ENCODE data around the gene RAB38. TPM values are rescaled to one million over a fixed set of nuclear protein-coding genes. Genes with fewer than 3 reads are reported as not detected.

The RAB38 gene
- polyA plus RNA-seq, 3 donors from 2014 or later, result 7.0 to 11.8 (median 11.5) TPM

DNA sequence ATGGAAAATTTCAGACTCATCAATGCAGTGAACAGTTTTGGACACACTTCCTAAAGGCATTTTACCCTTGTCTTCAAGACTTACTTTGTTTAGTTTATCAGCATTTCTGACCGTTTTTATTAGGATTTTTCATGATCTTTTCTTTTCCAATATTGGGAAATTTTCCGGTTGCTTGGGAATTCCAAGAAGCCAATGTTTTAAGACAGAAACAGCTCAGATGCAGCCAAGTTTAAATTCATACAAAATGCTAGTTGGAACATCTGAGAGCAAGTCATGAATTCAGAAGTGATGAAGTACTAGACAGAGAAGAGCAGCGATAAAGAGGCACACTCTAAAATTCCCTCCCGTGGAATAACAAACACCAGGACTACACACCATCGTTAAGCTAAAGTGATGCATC lies 68.6 kb downstream of the RAB38 start:
- Mint-ChIP-seq H3K4me1 (no peaks in the 10 kb centered on the region), H3K4me3 (no peak overlapping the region), H3K9me3 (peaks cover 0 to 7% (median 1%) of the 10 kb centered on the region in 6 donors), H3K36me3 (peaks cover 8 to 34% (median 25%) of the 10 kb centered on the region in 3 donors), H3K27me3 (ENCODE audit: low read depth in 3 of 3) (peaks cover 1 to 7% (median 3%) of the 10 kb centered on the region in 3 donors), H3K27ac (no peak overlapping the region)
- no peak for DNase-seq

DNA sequence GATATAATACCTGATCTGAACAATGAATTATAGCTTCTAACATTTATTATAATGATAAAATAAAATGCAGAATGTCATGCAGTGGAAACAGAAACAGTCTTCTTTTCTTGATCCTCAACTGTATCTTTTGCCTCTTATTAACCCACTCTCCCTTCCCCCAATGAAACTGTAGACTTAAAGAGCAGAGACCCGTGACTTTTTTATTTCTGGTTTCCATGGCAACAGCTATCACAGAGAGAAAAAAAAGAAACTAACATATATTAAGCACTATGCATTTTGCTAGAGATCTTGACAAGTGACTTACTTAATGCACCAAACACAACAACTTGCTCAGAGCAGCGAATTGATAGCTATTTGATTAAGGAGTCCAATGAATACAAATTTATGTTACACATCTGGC lies 69.3 kb downstream of the RAB38 start:
- no peak overlapping the region for H3K4me3 Mint-ChIP-seq
- peak overlapping the region in 1 of 6 donors; percentile 59 for H3K27ac Mint-ChIP-seq
- H3K36me3 Mint-ChIP-seq, result peaks cover 5 to 30% (median 21%) of the 10 kb centered on the region in 3 donors
- H3K4me1 Mint-ChIP-seq, result no peaks in the 10 kb centered on the region
- peaks cover 1 to 7% (median 3%) of the 10 kb centered on the region in 3 donors for H3K27me3 Mint-ChIP-seq (ENCODE audit: low read depth in 3 of 3)
- no peak for DNase-seq
- H3K9me3 Mint-ChIP-seq, result peaks cover 0 to 7% (median 1%) of the 10 kb centered on the region in 6 donors

DNA sequence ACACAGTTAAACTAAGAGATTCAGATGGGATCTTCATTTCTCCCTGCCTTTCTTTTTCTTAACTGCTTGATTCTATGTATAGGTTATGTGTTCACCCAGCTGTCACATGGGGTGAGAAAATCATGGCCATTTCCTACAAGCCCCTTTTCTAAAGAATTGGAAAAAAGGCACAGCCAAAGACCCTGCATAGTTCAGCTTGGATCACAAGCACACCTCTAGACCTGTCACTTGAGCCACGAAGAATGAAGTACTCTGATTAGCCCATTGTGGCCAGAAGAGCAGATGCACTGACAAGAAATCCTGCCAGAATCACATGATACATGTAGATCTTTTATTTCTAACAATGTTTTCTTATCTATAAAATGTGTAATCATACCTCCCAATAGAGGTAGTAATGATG lies 69.7 kb downstream of the RAB38 start:
- no peak for DNase-seq
- Mint-ChIP-seq H3K27me3 (ENCODE audit: low read depth in 3 of 3) (peaks cover 1 to 7% (median 3%) of the 10 kb centered on the region in 3 donors), H3K27ac (no peak overlapping the region), H3K4me3 (no peak overlapping the region), H3K9me3 (peaks cover 0 to 7% (median 1%) of the 10 kb centered on the region in 6 donors), H3K4me1 (no peaks in the 10 kb centered on the region), H3K36me3 (peaks cover 4 to 27% (median 20%) of the 10 kb centered on the region in 3 donors)

- H3K9me3 Mint-ChIP-seq, result peaks cover 0 to 7% (median 1%) of the 10 kb centered on the region in 6 donors
- H3K27me3 Mint-ChIP-seq (ENCODE audit: low read depth in 3 of 3), result peaks cover 1 to 7% (median 3%) of the 10 kb centered on the region in 3 donors
- H3K4me1 Mint-ChIP-seq, result no peaks in the 10 kb centered on the region
- no peak overlapping the region for H3K27ac Mint-ChIP-seq
- DNase-seq, result no peak
- H3K36me3 Mint-ChIP-seq, result peaks cover 4 to 19% (median 14%) of the 10 kb centered on the region in 3 donors
- H3K4me3 Mint-ChIP-seq, result no peak overlapping the region
Observed at GRCh38 chr11:88104408-88104807, 70.8 kb downstream of the RAB38 start.

GRCh38 chr11:88103337-88104206 lies 71.7 kb downstream of the RAB38 start:
- Mint-ChIP-seq H3K9me3 (peaks cover 0 to 7% (median 1%) of the 10 kb centered on the region in 6 donors), H3K27me3 (ENCODE audit: low read depth in 3 of 3) (peaks cover 1 to 7% (median 3%) of the 10 kb centered on the region in 3 donors), H3K27ac (no peak overlapping the region), H3K4me1 (no peaks in the 10 kb centered on the region), H3K4me3 (no peak overlapping the region), H3K36me3 (peaks cover 0 to 12% (median 6%) of the 10 kb centered on the region in 3 donors)
- DNase-seq, result peak; percentile 19 to 39 (median 32)

GRCh38 chr11:88102598-88102934 lies 72.7 kb downstream of the RAB38 start:
- H3K36me3 Mint-ChIP-seq, result peaks cover 0 to 2% (median 0%) of the 10 kb centered on the region in 3 donors
- peaks cover 1 to 4% (median 3%) of the 10 kb centered on the region in 3 donors for H3K27me3 Mint-ChIP-seq (ENCODE audit: low read depth in 3 of 3)
- no peak for DNase-seq
- H3K4me1 Mint-ChIP-seq, result no peaks in the 10 kb centered on the region
- peaks cover 0 to 2% (median 0%) of the 10 kb centered on the region in 6 donors for H3K9me3 Mint-ChIP-seq
- H3K27ac Mint-ChIP-seq, result no peak overlapping the region
- no peak overlapping the region for H3K4me3 Mint-ChIP-seq

- no peak overlapping the region for H3K27ac Mint-ChIP-seq
- H3K27me3 Mint-ChIP-seq (ENCODE audit: low read depth in 3 of 3), result peaks cover 1 to 4% (median 3%) of the 10 kb centered on the region in 3 donors
- no peak for DNase-seq
- no peaks in the 10 kb centered on the region for H3K9me3 Mint-ChIP-seq
- H3K36me3 Mint-ChIP-seq, result no peaks in the 10 kb centered on the region
- H3K4me1 Mint-ChIP-seq, result no peaks in the 10 kb centered on the region
- no peak overlapping the region for H3K4me3 Mint-ChIP-seq
Observed at GRCh38 chr11:88101881-88102597, 73.2 kb downstream of the RAB38 start.

GRCh38 chr11:88100151-88100550 lies 75.1 kb downstream of the RAB38 start:
- Mint-ChIP-seq H3K36me3 (no peaks in the 10 kb centered on the region), H3K4me1 (no peaks in the 10 kb centered on the region), H3K27me3 (ENCODE audit: low read depth in 3 of 3) (peaks cover 0 to 4% (median 1%) of the 10 kb centered on the region in 3 donors), H3K27ac (no peak overlapping the region), H3K9me3 (no peaks in the 10 kb centered on the region), H3K4me3 (no peak overlapping the region)
- no peak for DNase-seq

DNA sequence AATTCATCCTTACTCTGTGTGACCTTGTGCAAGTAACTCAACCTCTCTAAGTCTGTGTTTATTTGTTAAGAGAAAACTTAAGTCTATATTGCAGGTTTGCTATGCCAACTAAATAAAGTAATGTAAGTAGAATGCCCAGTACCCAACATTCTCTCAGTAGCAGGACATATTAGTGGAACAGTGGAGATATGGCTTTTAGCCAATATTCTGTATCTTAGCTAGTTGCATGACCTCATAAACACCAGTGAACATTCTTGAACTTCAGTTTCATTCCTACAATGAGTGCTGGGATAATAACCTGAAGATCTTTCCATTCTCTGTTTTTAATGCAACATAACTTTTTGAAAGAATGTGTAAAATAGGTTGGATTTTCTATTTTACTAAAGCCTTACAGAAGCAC lies 77.0 kb downstream of the RAB38 start:
- H3K27ac Mint-ChIP-seq, result no peak overlapping the region
- H3K36me3 Mint-ChIP-seq, result no peaks in the 10 kb centered on the region
- H3K4me3 Mint-ChIP-seq, result no peak overlapping the region
- no peaks in the 10 kb centered on the region for H3K4me1 Mint-ChIP-seq
- no peak for DNase-seq
- H3K9me3 Mint-ChIP-seq, result no peaks in the 10 kb centered on the region
- H3K27me3 Mint-ChIP-seq (ENCODE audit: low read depth in 3 of 3), result peaks cover 0 to 4% (median under 1%) of the 10 kb centered on the region in 3 donors

GRCh38 chr11:88089134-88089533 lies 86.1 kb downstream of the RAB38 start:
- H3K27me3 Mint-ChIP-seq (ENCODE audit: low read depth in 3 of 3), result peaks cover under 1 to 3% (median 2%) of the 10 kb centered on the region in 3 donors
- H3K36me3 Mint-ChIP-seq, result no peaks in the 10 kb centered on the region
- no peak overlapping the region for H3K27ac Mint-ChIP-seq
- no peak for DNase-seq
- no peak overlapping the region for H3K4me3 Mint-ChIP-seq
- H3K4me1 Mint-ChIP-seq, result no peaks in the 10 kb centered on the region
- H3K9me3 Mint-ChIP-seq, result no peaks in the 10 kb centered on the region

GRCh38 chr11:88087337-88087736 lies 87.9 kb downstream of the RAB38 start:
- Mint-ChIP-seq H3K27ac (no peak overlapping the region), H3K4me1 (no peaks in the 10 kb centered on the region), H3K9me3 (no peaks in the 10 kb centered on the region), H3K36me3 (no peaks in the 10 kb centered on the region), H3K4me3 (no peak overlapping the region), H3K27me3 (ENCODE audit: low read depth in 3 of 3) (peaks cover 2 to 3% (median 3%) of the 10 kb centered on the region in 3 donors)
- DNase-seq, result no peak

DNA sequence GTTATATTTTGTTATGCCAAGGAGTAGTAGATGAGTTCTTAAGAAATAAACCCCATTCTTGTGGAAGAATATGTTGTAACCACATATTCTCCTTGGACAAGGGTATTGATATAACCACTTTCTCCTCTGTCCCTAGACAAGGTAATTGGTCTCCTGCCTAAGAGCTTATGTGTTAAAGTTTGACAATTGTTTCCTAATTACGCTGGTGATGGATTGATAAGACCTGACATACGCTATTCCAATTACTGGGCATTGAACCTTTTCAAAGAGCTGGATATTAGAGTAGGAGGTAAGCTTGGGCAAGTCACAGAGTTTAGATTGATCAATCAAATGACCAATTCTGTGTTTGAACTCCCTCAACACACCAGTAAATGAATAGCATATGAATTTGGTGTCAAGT lies 88.9 kb downstream of the RAB38 start:
- H3K4me3 Mint-ChIP-seq, result no peak overlapping the region
- H3K27me3 Mint-ChIP-seq (ENCODE audit: low read depth in 3 of 3), result peaks cover 0 to 3% (median 2%) of the 10 kb centered on the region in 3 donors
- H3K4me1 Mint-ChIP-seq, result no peaks in the 10 kb centered on the region
- H3K36me3 Mint-ChIP-seq, result no peaks in the 10 kb centered on the region
- DNase-seq, result no peak
- H3K9me3 Mint-ChIP-seq, result no peaks in the 10 kb centered on the region
- no peak overlapping the region for H3K27ac Mint-ChIP-seq

DNA sequence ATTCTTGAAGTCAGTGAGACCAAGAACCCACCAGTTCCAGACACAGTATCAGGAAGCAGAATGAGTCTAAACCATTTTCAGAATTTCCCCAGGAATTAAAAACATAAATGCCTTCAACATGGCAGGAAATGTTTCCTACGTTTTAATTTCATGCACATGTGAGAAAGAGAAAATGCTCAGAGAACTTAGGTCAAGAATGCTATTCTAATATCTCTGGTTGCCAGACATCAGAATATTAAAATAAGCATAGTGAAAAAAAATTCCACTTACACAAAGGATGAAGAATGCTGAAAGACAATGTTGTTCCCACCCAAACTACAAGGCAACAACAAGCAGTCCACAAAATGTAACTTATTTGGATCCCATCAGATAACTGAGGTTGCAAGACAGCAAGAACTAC lies 104.8 kb downstream of the RAB38 start:
- no peak for DNase-seq
- Mint-ChIP-seq H3K27me3 (ENCODE audit: low read depth in 3 of 3) (peaks cover 6 to 17% (median 11%) of the 10 kb centered on the region in 3 donors), H3K4me3 (no peak overlapping the region), H3K36me3 (peaks cover 0 to 8% (median 0%) of the 10 kb centered on the region in 3 donors), H3K9me3 (peaks cover 8 to 32% (median 11%) of the 10 kb centered on the region in 6 donors), H3K27ac (no peak overlapping the region), H3K4me1 (no peaks in the 10 kb centered on the region)

Measured in immature natural killer cell (primary cell).